Peyer's patch (tissue), 4 donors: ENCODE data around the gene CD2AP. TPM values are rescaled to one million over a fixed set of nuclear protein-coding genes. Genes with fewer than 3 reads are reported as not detected.

ENCODE experiments used
- DNase-seq, 3 donors: peaks; one replicate each; pipeline ENCODE4 v3.0.0-alpha.2; 2017 to 2019
- H3K27ac ChIP-seq, 4 donors: fragments of 200-600 bp; sonication (generic); one replicate each; pipeline ENCODE4 v1.5.1; 2016 to 2019
- H3K27me3 ChIP-seq, 2 donors: fragments of 200-600 bp; sonication (generic); one replicate each; pipeline ENCODE4 v1.5.1; 2019
- H3K36me3 ChIP-seq, 3 donors: fragments of 200-600 bp; sonication (generic); one replicate each; pipeline ENCODE4 v1.5.1; 2016 to 2019
- H3K4me1 ChIP-seq, 4 donors: fragments of 200-600 bp; sonication (generic); one replicate each; pipeline ENCODE4 v1.5.1; 2016 to 2019
- H3K4me3 ChIP-seq, 4 donors: fragments of 200-600 bp; sonication (generic); 1 replicate in 3 of 4; 2 replicates in 1 of 4; pipeline ENCODE4 v1.5.1; 2016 to 2019; ENCODE audit warnings: mild to moderate bottlenecking in 1 of 4
- H3K9me3 ChIP-seq, 4 donors: fragments of 200-600 bp; sonication (generic); one replicate each; pipeline ENCODE4 v1.5.1; 2016 to 2019; ENCODE audit warnings: mild to moderate bottlenecking in 1 of 4
- CTCF ChIP-seq, 6 experiments: fragments of 450-650 bp in 4 of 6; fragments of 200-600 bp in 2 of 6; sonication (generic) in 1 of 6; IDR thresholded peaks; one replicate each; pipeline ENCODE4 v1.5.1; 2017 to 2019; ENCODE audit warnings: antibody characterized with exemption in 6 of 6, mild to moderate bottlenecking in 3 of 6, moderate library complexity in 1 of 6
- POLR2A ChIP-seq, 2 donors: fragments of 450-650 bp; IDR thresholded peaks; one replicate each; pipeline ENCODE4 v1.5.1; 2017; ENCODE audit warnings: antibody characterized with exemption in 2 of 2, mild to moderate bottlenecking in 2 of 2, moderate library complexity in 2 of 2
- total RNA-seq, 4 donors: library from RNA; depleted of rRNA; stranded (reverse); fragments of >200 nt; gene quantifications; one replicate each; pipeline ENCODE4 v1.1.0, GENCODE V29; 2016

CD2AP gene
- total RNA-seq, 4 donors from 2014 or later: 59.4 to 151 (median 96.8) TPM

GRCh38 chr6:47571488-47571887, 93.9 kb downstream of the CD2AP start:
- no peak for TF ChIP-seq POLR2A (IDR thresholded peaks at IDR 0.05)
- no peak for TF ChIP-seq CTCF (IDR thresholded peaks at IDR 0.05)
- peaks cover 0 to 28% (median 0%) of the 10 kb centered on the region in 3 donors for H3K36me3 ChIP-seq
- no peaks in the 10 kb centered on the region for H3K27me3 ChIP-seq
- no peak overlapping the region for H3K4me3 ChIP-seq
- no peaks in the 10 kb centered on the region for H3K4me1 ChIP-seq
- no peaks in the 10 kb centered on the region for H3K9me3 ChIP-seq
- no peak overlapping the region for H3K27ac ChIP-seq
- no peak for DNase-seq

- H3K4me1 ChIP-seq: no peaks in the 10 kb centered on the region
- no peaks in the 10 kb centered on the region for H3K27me3 ChIP-seq
- no peak for DNase-seq
- no peak for TF ChIP-seq POLR2A (IDR thresholded peaks at IDR 0.05)
- no peaks in the 10 kb centered on the region for H3K9me3 ChIP-seq
- H3K36me3 ChIP-seq: peaks cover 0 to 39% (median 0%) of the 10 kb centered on the region in 3 donors
- no peak overlapping the region for H3K4me3 ChIP-seq
- H3K27ac ChIP-seq: no peak overlapping the region
Measured at GRCh38 chr6:47573109-47573508, 95.5 kb downstream of the CD2AP start.

GRCh38 chr6:47574789-47575188, 97.2 kb downstream of the CD2AP start:
- DNase-seq: no peak
- peaks cover 0 to 52% (median 0%) of the 10 kb centered on the region in 3 donors for H3K36me3 ChIP-seq
- no peaks in the 10 kb centered on the region for H3K9me3 ChIP-seq
- TF ChIP-seq CTCF (IDR thresholded peaks at IDR 0.05) (no peak), POLR2A (IDR thresholded peaks at IDR 0.05) (no peak)
- no peaks in the 10 kb centered on the region for H3K27me3 ChIP-seq
- no peak overlapping the region for H3K4me3 ChIP-seq
- H3K4me1 ChIP-seq: no peaks in the 10 kb centered on the region
- H3K27ac ChIP-seq: no peak overlapping the region

- no peak overlapping the region for H3K4me3 ChIP-seq
- no peaks in the 10 kb centered on the region for H3K9me3 ChIP-seq
- no peaks in the 10 kb centered on the region for H3K4me1 ChIP-seq
- no peak for TF ChIP-seq POLR2A (IDR thresholded peaks at IDR 0.05)
- no peak for TF ChIP-seq CTCF (IDR thresholded peaks at IDR 0.05)
- peaks cover 0 to 81% (median 0%) of the 10 kb centered on the region in 3 donors for H3K36me3 ChIP-seq
- no peak overlapping the region for H3K27ac ChIP-seq
- DNase-seq: no peak
- no peaks in the 10 kb centered on the region for H3K27me3 ChIP-seq
Measured at GRCh38 chr6:47579040-47579439, 101.5 kb downstream of the CD2AP start.

- no peak for DNase-seq
- Histone ChIP-seq H3K27me3 (no peaks in the 10 kb centered on the region), H3K36me3 (peaks cover 0 to 92% (median 0%) of the 10 kb centered on the region in 3 donors), H3K9me3 (no peaks in the 10 kb centered on the region), H3K4me3 (no peak overlapping the region), H3K4me1 (no peaks in the 10 kb centered on the region), H3K27ac (no peak overlapping the region)
- no peak for TF ChIP-seq POLR2A (IDR thresholded peaks at IDR 0.05)
- TF ChIP-seq CTCF (IDR thresholded peaks at IDR 0.05): no peak
Measured at GRCh38 chr6:47581591-47581990, 104.0 kb downstream of the CD2AP start.

GRCh38 chr6:47587493-47587892, 109.9 kb downstream of the CD2AP start:
- TF ChIP-seq CTCF (IDR thresholded peaks at IDR 0.05) (no peak), POLR2A (IDR thresholded peaks at IDR 0.05) (no peak)
- no peak overlapping the region for H3K4me3 ChIP-seq
- no peaks in the 10 kb centered on the region for H3K9me3 ChIP-seq
- no peak for DNase-seq
- H3K27me3 ChIP-seq: no peaks in the 10 kb centered on the region
- no peaks in the 10 kb centered on the region for H3K4me1 ChIP-seq
- H3K27ac ChIP-seq: no peak overlapping the region
- H3K36me3 ChIP-seq: peaks cover 0 to 81% (median 0%) of the 10 kb centered on the region in 3 donors
